ENCODE data around the gene SLX1A.

- TF ChIP-seq POLR2A (IDR thresholded peaks at IDR 0.05): no peak
- TF ChIP-seq CTCF (IDR thresholded peaks at IDR 0.05): no peak
These were observed 38.5 kb upstream of the SLX1A start for GRCh38 chr16:30155188-30155587.
